ENCODE measurements around the gene CTSA. TPM values are rescaled to one million over a fixed set of nuclear protein-coding genes. Genes with fewer than 3 reads are reported as not detected.

The CTSA gene
- polyA plus RNA-seq, 4 donors = 118 to 137 (median 134) TPM

- DNase-seq (ENCODE audit: low read depth in 4 of 4, low spot score in 3 of 4) = peak; percentile 98 to 100 (median 99)
Measured at GRCh38 chr20:45934586-45935415, 43.7 kb downstream of the CTSA start, which contains the start of gene PCIF1. Gene PCIF1, plus strand, starts transcription at chr20:45934683. Its CDS starts 4,317 bp downstream, at chr20:45939000.

- DNase-seq (ENCODE audit: low read depth in 4 of 4, low spot score in 3 of 4) = no peak
Measured at GRCh38 chr20:45935416-45936046, 44.4 kb downstream of the CTSA start.

- DNase-seq (ENCODE audit: low read depth in 4 of 4, low spot score in 3 of 4) = no peak
Measured at GRCh38 chr20:45937765-45938164, 46.6 kb downstream of the CTSA start.

GRCh38 chr20:45938727-45939438, 47.7 kb downstream of the CTSA start:
- no peak for DNase-seq (ENCODE audit: low read depth in 4 of 4, low spot score in 3 of 4)

GRCh38 chr20:45940053-45940452, 48.9 kb downstream of the CTSA start:
- no peak for DNase-seq (ENCODE audit: low read depth in 4 of 4, low spot score in 3 of 4)

- no peak for DNase-seq (ENCODE audit: low read depth in 4 of 4, low spot score in 3 of 4)
Measured at GRCh38 chr20:45940469-45940868, 49.3 kb downstream of the CTSA start.

GRCh38 chr20:45943613-45944012, 52.5 kb downstream of the CTSA start:
- no peak for DNase-seq (ENCODE audit: low read depth in 4 of 4, low spot score in 3 of 4)

- DNase-seq (ENCODE audit: low read depth in 4 of 4, low spot score in 3 of 4) = no peak
Measured at GRCh38 chr20:45944151-45944964, 53.2 kb downstream of the CTSA start.

GRCh38 chr20:45944965-45945677, 54.0 kb downstream of the CTSA start:
- no peak for DNase-seq (ENCODE audit: low read depth in 4 of 4, low spot score in 3 of 4)

- no peak for DNase-seq (ENCODE audit: low read depth in 4 of 4, low spot score in 3 of 4)
Measured at GRCh38 chr20:45945678-45946148, 54.6 kb downstream of the CTSA start.

GRCh38 chr20:45946149-45946970, 55.2 kb downstream of the CTSA start:
- no peak for DNase-seq (ENCODE audit: low read depth in 4 of 4, low spot score in 3 of 4)

- no peak for DNase-seq (ENCODE audit: low read depth in 4 of 4, low spot score in 3 of 4)
Measured at GRCh38 chr20:45947110-45947866, 56.2 kb downstream of the CTSA start.

GRCh38 chr20:45948261-45948733, 57.2 kb downstream of the CTSA start:
- DNase-seq (ENCODE audit: low read depth in 4 of 4, low spot score in 3 of 4) = no peak

Other genes starting within 250 kb of the CTSA start
- gene WFDC11, start 221.1 kb upstream of the CTSA start, polyA plus RNA-seq (ENCODE audit: insufficient read length in 4 of 4) = under 1 TPM in 1 of 4 donors, not detected in 3; 0.10 TPM
- gene WFDC13, start 189.3 kb upstream of the CTSA start, polyA plus RNA-seq (ENCODE audit: insufficient read length in 4 of 4) = not detected
- not detected for gene WFDC10B, start 186.3 kb upstream of the CTSA start, polyA plus RNA-seq (ENCODE audit: insufficient read length in 4 of 4)
- not detected for gene SPINT4, start 169.0 kb upstream of the CTSA start, polyA plus RNA-seq (ENCODE audit: insufficient read length in 4 of 4)
- 1 to 10 TPM; 1.1 to 2.1 (median 1.7) TPM for gene WFDC3, start 99.5 kb upstream of the CTSA start, polyA plus RNA-seq (ENCODE audit: insufficient read length in 4 of 4)
- 10 to 100 TPM; 36.4 to 41.9 (median 38.8) TPM for gene DNTTIP1, start 99.4 kb upstream of the CTSA start, polyA plus RNA-seq (ENCODE audit: insufficient read length in 4 of 4)
- 10 to 100 TPM; 59.9 to 72.1 (median 65.9) TPM for gene UBE2C, start 78.7 kb upstream of the CTSA start, polyA plus RNA-seq (ENCODE audit: insufficient read length in 4 of 4)
- gene TNNC2, start 64.0 kb upstream of the CTSA start, polyA plus RNA-seq (ENCODE audit: insufficient read length in 4 of 4) = 1 to 10 TPM in 1 of 4 donors, under 1 TPM in 3; 0.22 to 1.1 (median 0.72) TPM
- gene SNX21, start 57.5 kb upstream of the CTSA start, polyA plus RNA-seq (ENCODE audit: insufficient read length in 4 of 4) = 10 to 100 TPM; 12.6 to 17.1 (median 14.3) TPM
- 10 to 100 TPM; 23.2 to 28.9 (median 24.5) TPM for gene ACOT8, start 33.9 kb upstream of the CTSA start, polyA plus RNA-seq (ENCODE audit: insufficient read length in 4 of 4)
- gene ZSWIM3, start 33.7 kb upstream of the CTSA start, polyA plus RNA-seq (ENCODE audit: insufficient read length in 4 of 4) = 1 to 10 TPM; 5.1 to 5.3 (median 5.2) TPM
- 10 to 100 TPM; 13.3 to 15.7 (median 15.3) TPM for gene ZSWIM1, start 10.1 kb upstream of the CTSA start, polyA plus RNA-seq (ENCODE audit: insufficient read length in 4 of 4)
- 1 to 10 TPM; 2.8 to 3.8 (median 3.3) TPM for gene SPATA25, start 3.7 kb upstream of the CTSA start, polyA plus RNA-seq (ENCODE audit: insufficient read length in 4 of 4)
- gene NEURL2, start 127 bp upstream of the CTSA start, polyA plus RNA-seq (ENCODE audit: insufficient read length in 4 of 4) = 1 to 10 TPM; 4.3 to 8.2 (median 5.0) TPM
- gene PLTP, start 20.8 kb downstream of the CTSA start, polyA plus RNA-seq (ENCODE audit: insufficient read length in 4 of 4) = 100 to 1,000 TPM; 143 to 178 (median 150) TPM
- gene PCIF1, start 43.3 kb downstream of the CTSA start, polyA plus RNA-seq (ENCODE audit: insufficient read length in 4 of 4) = 10 to 100 TPM; 48.2 to 56.2 (median 49.0) TPM
- gene ZNF335, start 80.9 kb downstream of the CTSA start, polyA plus RNA-seq (ENCODE audit: insufficient read length in 4 of 4) = 10 to 100 TPM; 12.2 to 14.7 (median 12.9) TPM
- under 1 TPM; 0.46 to 0.79 (median 0.52) TPM for gene MMP9, start 117.6 kb downstream of the CTSA start, polyA plus RNA-seq (ENCODE audit: insufficient read length in 4 of 4)
- 1 to 10 TPM; 1.9 to 2.6 (median 2.2) TPM for gene SLC12A5, start 137.9 kb downstream of the CTSA start, polyA plus RNA-seq (ENCODE audit: insufficient read length in 4 of 4)
- 10 to 100 TPM; 56.9 to 63.8 (median 60.0) TPM for gene NCOA5, start 198.6 kb downstream of the CTSA start, polyA plus RNA-seq (ENCODE audit: insufficient read length in 4 of 4)
- 1 to 10 TPM; 4.5 to 6.9 (median 5.9) TPM for gene CD40, start 227.0 kb downstream of the CTSA start, polyA plus RNA-seq (ENCODE audit: insufficient read length in 4 of 4)